ENCODE measurements around the gene CDH23.

The CDH23 gene

GRCh38 chr10:71383972-71384687, 12.6 kb upstream of the CDH23 start:
- no peaks in the 10 kb centered on the region for H3K4me1 ChIP-seq (ENCODE audit: insufficient read depth, low read length, poor library complexity, severe bottlenecking)
- no peaks in the 10 kb centered on the region for H3K9me3 ChIP-seq (ENCODE audit: insufficient read depth, low read depth, low read length)
- H3F3A ChIP-seq (ENCODE audit: low read depth) = no peaks in the 10 kb centered on the region
- H3K9ac ChIP-seq (ENCODE audit: low read depth, low read length, poor library complexity, severe bottlenecking) = no peak overlapping the region
- H3K9me2 ChIP-seq (replicated peaks; ENCODE audit: low read depth, low read length) = no peaks in the 10 kb centered on the region
- H3K4me2 ChIP-seq (ENCODE audit: low read depth, low read length, poor library complexity, severe bottlenecking) = no peak overlapping the region
- TF ChIP-seq EZH2phosphoT487 (IDR thresholded peaks at IDR 0.05; ENCODE audit: borderline replicate concordance) = no peak
- peak; percentile 96 for TF ChIP-seq CTCF (conservative IDR thresholded peaks at IDR 0.05; ENCODE audit: low read length)
- no peak overlapping the region for H2AFZ ChIP-seq (ENCODE audit: low read length)
- no peaks in the 10 kb centered on the region for H3K36me3 ChIP-seq (ENCODE audit: insufficient read depth, low read length)
- H3K27me3 ChIP-seq (ENCODE audit: insufficient read depth, low read length, poor library complexity, severe bottlenecking) = no peaks in the 10 kb centered on the region
- no peaks in the 10 kb centered on the region for H3K79me2 ChIP-seq (ENCODE audit: insufficient read depth, low read length)
- H3K4me3 ChIP-seq (ENCODE audit: low read length, poor library complexity, severe bottlenecking) = no peak overlapping the region
- H4K20me1 ChIP-seq (ENCODE audit: insufficient read depth, low read length, poor library complexity, severe bottlenecking) = no peaks in the 10 kb centered on the region

GRCh38 chr10:71388171-71388570, 8.5 kb upstream of the CDH23 start:
- no peaks in the 10 kb centered on the region for H3K4me1 ChIP-seq (ENCODE audit: insufficient read depth, low read length, poor library complexity, severe bottlenecking)
- H4K20me1 ChIP-seq (ENCODE audit: insufficient read depth, low read length, poor library complexity, severe bottlenecking) = no peaks in the 10 kb centered on the region
- H3K4me2 ChIP-seq (ENCODE audit: low read depth, low read length, poor library complexity, severe bottlenecking) = no peak overlapping the region
- no peaks in the 10 kb centered on the region for H3F3A ChIP-seq (ENCODE audit: low read depth)
- no peak overlapping the region for H2AFZ ChIP-seq (ENCODE audit: low read length)
- H3K9ac ChIP-seq (ENCODE audit: low read depth, low read length, poor library complexity, severe bottlenecking) = no peak overlapping the region
- H3K9me2 ChIP-seq (replicated peaks; ENCODE audit: low read depth, low read length) = no peaks in the 10 kb centered on the region
- no peaks in the 10 kb centered on the region for H3K27me3 ChIP-seq (ENCODE audit: insufficient read depth, low read length, poor library complexity, severe bottlenecking)
- H3K4me3 ChIP-seq (ENCODE audit: low read length, poor library complexity, severe bottlenecking) = no peak overlapping the region
- no peaks in the 10 kb centered on the region for H3K36me3 ChIP-seq (ENCODE audit: insufficient read depth, low read length)
- H3K79me2 ChIP-seq (ENCODE audit: insufficient read depth, low read length) = no peaks in the 10 kb centered on the region
- TF ChIP-seq CTCF (conservative IDR thresholded peaks at IDR 0.05; ENCODE audit: low read length) = no peak
- H3K9me3 ChIP-seq (ENCODE audit: insufficient read depth, low read depth, low read length) = no peaks in the 10 kb centered on the region

- H3K79me2 ChIP-seq (ENCODE audit: insufficient read depth, low read length) = no peaks in the 10 kb centered on the region
Measured at GRCh38 chr10:71388583-71389310, 8.0 kb upstream of the CDH23 start.

More at GRCh38 chr10:71388583-71389310, 8.0 kb upstream of the CDH23 start:
- no peak overlapping the region for H2AFZ ChIP-seq (ENCODE audit: low read length)
- H3K9me2 ChIP-seq (replicated peaks; ENCODE audit: low read depth, low read length) = no peaks in the 10 kb centered on the region
- H3K36me3 ChIP-seq (ENCODE audit: insufficient read depth, low read length) = no peaks in the 10 kb centered on the region
- TF ChIP-seq EZH2phosphoT487 (IDR thresholded peaks at IDR 0.05; ENCODE audit: borderline replicate concordance) = no peak
- no peak for TF ChIP-seq CTCF (conservative IDR thresholded peaks at IDR 0.05; ENCODE audit: low read length)
- no peak overlapping the region for H3K9ac ChIP-seq (ENCODE audit: low read depth, low read length, poor library complexity, severe bottlenecking)
- H3K4me1 ChIP-seq (ENCODE audit: insufficient read depth, low read length, poor library complexity, severe bottlenecking) = no peaks in the 10 kb centered on the region
- no peaks in the 10 kb centered on the region for H3K27me3 ChIP-seq (ENCODE audit: insufficient read depth, low read length, poor library complexity, severe bottlenecking)
- no peaks in the 10 kb centered on the region for H3F3A ChIP-seq (ENCODE audit: low read depth)
- H4K20me1 ChIP-seq (ENCODE audit: insufficient read depth, low read length, poor library complexity, severe bottlenecking) = no peaks in the 10 kb centered on the region
- no peaks in the 10 kb centered on the region for H3K9me3 ChIP-seq (ENCODE audit: insufficient read depth, low read depth, low read length)
- no peak overlapping the region for H3K4me2 ChIP-seq (ENCODE audit: low read depth, low read length, poor library complexity, severe bottlenecking)
- H3K4me3 ChIP-seq (ENCODE audit: low read length, poor library complexity, severe bottlenecking) = no peak overlapping the region

Data from Loucy (cell line).